Measurements from ENCODE around the gene UAP1L1. TPM values are rescaled to one million over a fixed set of nuclear protein-coding genes. Genes with fewer than 3 reads are reported as not detected.

The UAP1L1 gene
- total RNA-seq, 1 donor from 2014 or later, result 11.5 TPM

DNA sequence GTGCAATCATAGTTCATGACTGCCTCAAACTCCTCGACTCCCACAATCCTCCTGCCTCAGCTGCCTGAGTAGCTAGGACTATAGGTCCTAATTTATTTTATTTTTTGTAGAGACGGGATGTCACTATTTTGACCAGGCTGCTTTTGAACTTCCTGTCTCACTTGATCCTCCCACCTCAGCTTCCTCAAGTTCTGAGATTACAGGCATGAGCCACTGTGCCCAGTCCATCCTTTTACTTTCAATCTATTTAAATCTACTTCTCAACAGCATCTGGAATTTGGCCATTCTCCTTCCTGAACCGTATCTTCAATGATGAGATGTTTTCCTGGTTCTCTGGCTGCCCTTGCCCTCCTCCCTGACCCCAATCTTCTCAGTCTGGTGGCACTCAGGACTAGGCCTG lies 49.5 kb downstream of the UAP1L1 start:
- intact Hi-C loops (cut with micrococcal nuclease), result no loop called here
- H3K4me3 ChIP-seq, result peak overlapping the region; percentile 81
- no peaks in the 10 kb centered on the region for H3K36me3 ChIP-seq
- peaks cover 4% of the 10 kb centered on the region for H3K27me3 ChIP-seq (ENCODE audit: low read depth)
- H3K4me1 ChIP-seq, result peaks cover 44% of the 10 kb centered on the region
- TF ChIP-seq, protein P1, sequence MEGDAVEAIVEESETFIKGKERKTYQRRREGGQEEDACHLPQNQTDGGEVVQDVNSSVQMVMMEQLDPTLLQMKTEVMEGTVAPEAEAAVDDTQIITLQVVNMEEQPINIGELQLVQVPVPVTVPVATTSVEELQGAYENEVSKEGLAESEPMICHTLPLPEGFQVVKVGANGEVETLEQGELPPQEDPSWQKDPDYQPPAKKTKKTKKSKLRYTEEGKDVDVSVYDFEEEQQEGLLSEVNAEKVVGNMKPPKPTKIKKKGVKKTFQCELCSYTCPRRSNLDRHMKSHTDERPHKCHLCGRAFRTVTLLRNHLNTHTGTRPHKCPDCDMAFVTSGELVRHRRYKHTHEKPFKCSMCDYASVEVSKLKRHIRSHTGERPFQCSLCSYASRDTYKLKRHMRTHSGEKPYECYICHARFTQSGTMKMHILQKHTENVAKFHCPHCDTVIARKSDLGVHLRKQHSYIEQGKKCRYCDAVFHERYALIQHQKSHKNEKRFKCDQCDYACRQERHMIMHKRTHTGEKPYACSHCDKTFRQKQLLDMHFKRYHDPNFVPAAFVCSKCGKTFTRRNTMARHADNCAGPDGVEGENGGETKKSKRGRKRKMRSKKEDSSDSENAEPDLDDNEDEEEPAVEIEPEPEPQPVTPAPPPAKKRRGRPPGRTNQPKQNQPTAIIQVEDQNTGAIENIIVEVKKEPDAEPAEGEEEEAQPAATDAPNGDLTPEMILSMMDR (IDR thresholded peaks at IDR 0.05; ENCODE audit: borderline replicate concordance), result no peak
- no peak for DNase-seq
- peak overlapping the region; percentile 86 for H3K27ac ChIP-seq (replicated peaks)
- peaks cover 9% of the 10 kb centered on the region for H3K9me3 ChIP-seq (replicated peaks)

DNA sequence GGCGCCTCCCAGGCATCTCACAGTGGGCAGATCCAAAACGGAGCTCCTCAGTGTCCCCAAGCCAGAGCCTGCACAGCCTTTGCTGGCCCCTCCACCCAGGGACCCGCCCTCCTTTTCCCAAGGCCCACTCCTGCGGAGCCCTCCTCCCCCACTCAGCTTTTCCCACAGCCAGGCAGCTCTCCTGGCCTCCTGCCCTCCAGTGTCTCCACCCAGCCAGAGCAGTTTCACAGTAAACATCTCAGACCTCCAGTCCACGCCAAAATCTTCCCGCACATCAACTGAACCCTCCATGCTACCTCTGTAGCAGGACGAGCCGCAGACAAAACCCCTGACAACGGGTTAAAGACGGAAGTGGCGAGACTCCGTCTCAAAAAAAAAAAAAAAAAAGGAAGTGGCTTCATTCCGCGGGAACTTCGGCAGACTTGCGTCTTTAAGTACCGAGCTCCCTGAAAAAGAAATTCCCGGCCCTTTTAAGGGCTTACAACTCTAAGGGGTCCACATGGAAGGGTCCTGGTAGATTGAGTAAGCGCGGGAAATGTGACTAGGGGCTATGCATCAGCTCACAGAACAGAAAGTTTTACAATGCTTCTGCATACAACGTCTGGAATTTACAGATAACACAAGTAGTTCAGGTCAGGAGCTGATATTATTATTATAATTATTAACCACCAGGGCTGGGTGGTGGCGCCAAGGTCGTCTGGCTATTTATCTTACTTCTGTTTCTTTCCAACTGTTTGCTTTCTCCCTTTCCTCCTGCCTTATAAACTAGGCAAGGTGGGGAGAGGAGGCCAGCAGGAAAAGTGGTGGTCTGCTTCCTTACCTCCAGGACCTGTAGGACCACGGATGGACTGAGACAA lies 50.2 kb downstream of the UAP1L1 start:
- no peaks in the 10 kb centered on the region for H3K36me3 ChIP-seq
- intact Hi-C loops (cut with micrococcal nuclease), result no loop called here
- peaks cover 5% of the 10 kb centered on the region for H3K27me3 ChIP-seq (ENCODE audit: low read depth)
- H3K4me1 ChIP-seq, result peaks cover 44% of the 10 kb centered on the region
- H3K9me3 ChIP-seq (replicated peaks), result peaks cover 9% of the 10 kb centered on the region
- peak overlapping the region; percentile 86 for H3K27ac ChIP-seq (replicated peaks)
- H3K4me3 ChIP-seq, result peak overlapping the region; percentile 81
- TF ChIP-seq, protein P1 (IDR thresholded peaks at IDR 0.05; ENCODE audit: borderline replicate concordance), result no peak
- no peak for DNase-seq

DNA sequence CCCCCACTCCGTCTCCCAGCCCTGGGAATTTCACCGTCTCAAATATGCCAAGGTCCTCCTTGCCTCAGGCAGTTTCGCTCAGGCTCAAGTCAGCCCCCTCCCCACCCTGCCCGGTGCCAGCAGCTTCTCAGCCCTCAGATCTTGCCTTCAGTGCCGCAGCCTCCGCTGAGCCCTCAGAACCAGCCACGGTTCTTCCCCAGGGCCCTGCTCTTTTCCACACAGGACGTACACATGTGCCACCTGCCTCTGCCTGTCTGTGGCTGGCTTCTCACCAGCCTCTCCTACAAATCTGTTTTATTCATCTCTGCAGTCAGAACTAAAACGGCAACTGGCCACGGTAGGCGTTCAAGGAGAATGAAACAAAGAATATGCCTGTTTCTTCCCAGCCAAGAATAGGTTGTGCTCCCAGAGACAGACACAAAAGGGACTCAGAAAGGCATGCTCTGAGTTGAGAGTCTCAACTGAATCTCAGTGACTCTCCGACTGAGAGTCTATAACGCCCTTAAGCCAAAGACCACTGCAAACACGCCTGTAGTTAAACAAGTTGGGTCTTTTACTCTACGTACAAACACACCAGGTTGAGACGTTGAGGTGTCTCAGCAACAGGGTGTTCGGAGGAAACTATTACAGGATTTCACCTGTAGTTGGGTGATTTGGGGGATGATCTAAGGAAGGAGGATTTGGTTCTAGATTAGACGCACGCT lies 51.0 kb downstream of the UAP1L1 start:
- TF ChIP-seq, protein P1 (IDR thresholded peaks at IDR 0.05; ENCODE audit: borderline replicate concordance), result no peak
- Histone ChIP-seq H3K27ac (replicated peaks) (peak overlapping the region; percentile 86), H3K27me3 (ENCODE audit: low read depth) (peaks cover 11% of the 10 kb centered on the region), H3K36me3 (no peaks in the 10 kb centered on the region), H3K4me1 (peaks cover 44% of the 10 kb centered on the region), H3K9me3 (replicated peaks) (peaks cover 9% of the 10 kb centered on the region), H3K4me3 (peak overlapping the region; percentile 81)
- intact Hi-C loops (cut with micrococcal nuclease), result no loop called here
- no peak for DNase-seq

DNA sequence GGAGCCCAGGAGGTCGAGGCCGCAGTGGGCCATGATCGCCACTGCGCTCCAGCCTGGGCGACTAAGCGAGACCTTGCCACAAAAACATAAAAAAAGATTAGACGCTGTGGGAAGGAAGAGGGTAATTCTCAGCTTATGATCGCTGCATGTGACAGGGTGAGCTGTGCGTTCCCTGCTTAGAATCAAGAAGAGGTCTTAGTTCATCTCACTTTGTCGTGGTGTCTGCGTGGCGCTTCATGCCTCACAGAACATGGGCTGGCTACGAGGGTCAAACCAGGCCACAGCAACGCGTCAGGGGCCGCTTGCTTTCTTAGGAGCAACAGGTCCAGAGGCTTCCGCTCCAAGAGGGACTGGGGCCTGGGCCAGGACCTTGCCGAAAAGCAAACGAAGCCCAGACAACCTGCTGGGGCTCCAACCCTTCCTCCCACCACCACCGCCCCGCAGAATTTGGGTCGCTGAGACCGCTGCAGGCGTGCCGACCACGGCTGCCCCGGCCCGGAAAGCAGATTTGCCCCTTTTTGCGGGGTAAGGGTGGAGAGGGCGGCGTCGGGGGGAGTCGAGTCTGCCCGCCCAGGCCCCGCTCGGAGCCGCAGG lies 51.6 kb downstream of the UAP1L1 start:
- no peak for DNase-seq
- Histone ChIP-seq H3K4me1 (peaks cover 44% of the 10 kb centered on the region), H3K36me3 (no peaks in the 10 kb centered on the region), H3K9me3 (replicated peaks) (peaks cover 9% of the 10 kb centered on the region), H3K27ac (replicated peaks) (peak overlapping the region; percentile 86), H3K4me3 (peak overlapping the region; percentile 81), H3K27me3 (ENCODE audit: low read depth) (peaks cover 18% of the 10 kb centered on the region)
- TF ChIP-seq, protein P1 (IDR thresholded peaks at IDR 0.05; ENCODE audit: borderline replicate concordance), result no peak
- intact Hi-C loops (cut with micrococcal nuclease), result no loop called here

DNA sequence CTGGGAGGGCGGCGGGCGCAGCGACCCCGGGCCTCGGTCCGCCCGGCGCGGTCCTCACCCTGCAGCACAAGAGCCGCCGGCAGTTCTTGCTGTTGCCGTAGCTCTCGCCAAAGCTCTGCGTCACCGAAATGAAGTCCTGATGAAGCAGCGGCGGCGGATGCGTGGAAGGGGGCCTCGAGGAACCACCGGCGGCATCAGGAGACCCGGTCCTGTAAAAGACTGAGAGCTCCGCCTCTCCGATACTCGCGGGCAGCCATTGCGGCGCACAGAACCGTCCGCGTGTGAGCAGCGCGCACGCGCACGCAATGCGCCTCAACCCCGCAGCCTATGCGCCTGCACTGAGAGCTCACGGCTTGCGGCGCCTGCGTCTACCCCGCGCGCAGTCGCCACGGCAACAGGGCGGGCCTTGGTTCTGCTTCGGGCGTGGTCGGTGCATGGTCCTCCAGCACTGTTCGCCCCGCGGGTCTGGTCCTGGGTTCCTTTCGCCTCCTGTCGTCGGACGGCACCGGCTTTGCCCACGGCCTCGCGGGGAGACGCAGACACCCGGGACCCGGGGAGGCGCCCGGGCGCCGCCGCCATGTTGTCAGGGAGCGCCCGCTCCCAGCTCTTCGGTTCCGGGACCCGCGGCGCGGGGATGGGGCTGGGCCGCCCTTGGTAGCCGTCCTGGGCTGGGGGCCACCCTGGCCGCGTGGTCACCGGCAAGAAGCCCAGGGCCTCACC lies 52.3 kb downstream of the UAP1L1 start:
- H3K36me3 ChIP-seq, result no peaks in the 10 kb centered on the region
- H3K9me3 ChIP-seq (replicated peaks), result peaks cover 9% of the 10 kb centered on the region
- intact Hi-C loops (cut with micrococcal nuclease), result no loop called here
- peak; percentile 90 for DNase-seq
- peak overlapping the region; percentile 81 for H3K4me3 ChIP-seq
- peaks cover 24% of the 10 kb centered on the region for H3K27me3 ChIP-seq (ENCODE audit: low read depth)
- H3K27ac ChIP-seq (replicated peaks), result peak overlapping the region; percentile 86
- TF ChIP-seq, protein P1 (IDR thresholded peaks at IDR 0.05; ENCODE audit: borderline replicate concordance), result no peak
- H3K4me1 ChIP-seq, result peaks cover 44% of the 10 kb centered on the region

All from left ventricle myocardium inferior (tissue), 1 donor.